K562 (cell line): ENCODE data around the gene FAM204A. TPM values are rescaled to one million over a fixed set of nuclear protein-coding genes. Genes with fewer than 3 reads are reported as not detected.

Experiments used
- ATAC-seq: fragments of 200-7000 bp; cut with Tn5 transposase; 3 replicates; pipeline ENCODE4 v1.9.1; 2020; ENCODE audit warnings: moderate library complexity
- BruUV-seq: library from RNA; stranded (reverse); fragments of 400-500 nt; replicated peaks from 2 replicates; lab custom pipeline; 2021; lab: Mats Ljungman, UMichigan
- CTCF ChIA-PET: fragments of 300-600 bp; formaldehyde crosslinking; extraction: SDS; loops from one replicate; lab custom pipeline; 2021; ENCODE audit warnings: low intra/inter-chr PET ratio; lab: Yijun Ruan, JAX
- POLR2A ChIA-PET: fragments of 300-600, 350-650 bp; sonication (Branson Sonifier 250); formaldehyde crosslinking; extraction: SDS; loops from one replicate; lab custom pipeline; 2021; ENCODE audit warnings: antibody characterized with exemption, inconsistent platforms; lab: Yijun Ruan, JAX
- DNase-seq, 4 experiments: peaks; one replicate each; pipeline versions ENCODE4 v3.0.0 to v3.0.0-alpha.2; 2011 to 2018; ENCODE audit warnings: low spot score in 3 of 4, mixed read lengths in 3 of 4; ENCODE audit errors: extremely low read depth in 1 of 4
- FAIRE-seq: peaks from 2 replicates; lab custom pipeline; 2011; peaks lifted over from hg19 to GRCh38; lab: Jason Lieb, UNC
- H2AFZ ChIP-seq: 2 replicates; pipeline ENCODE4 v1.6.0; 2011; ENCODE audit warnings: low read depth, low read length, control low read depth, inconsistent platforms
- H3K27ac ChIP-seq: fragments of 200-600 bp; 3 replicates; pipeline ENCODE4 v1.8.0; 2011; ENCODE audit warnings: low read depth, mild to moderate bottlenecking, control low read depth, inconsistent platforms, low read length, moderate library complexity, mixed read lengths; ENCODE audit errors: extremely low read depth
- H3K27me3 ChIP-seq, 2 experiments: fragments of 300-600 bp in 1 of 2; 2 replicates in 1 of 2; 3 replicates in 1 of 2; pipeline versions ENCODE4 v1.6.0 to v1.8.0; 2011; ENCODE audit warnings: inconsistent platforms in 2 of 2, low read length in 2 of 2, mild to moderate bottlenecking in 1 of 2, mixed read lengths in 1 of 2, moderate library complexity in 1 of 2; ENCODE audit not compliant: control insufficient read depth in 2 of 2, insufficient read depth in 2 of 2
- H3K36me3 ChIP-seq: fragments of 300-600 bp; 3 replicates; pipeline ENCODE4 v1.8.0; 2011; ENCODE audit warnings: mild to moderate bottlenecking, low read length, inconsistent platforms; ENCODE audit not compliant: control insufficient read depth, insufficient read depth
- H3K4me1 ChIP-seq, 2 experiments: fragments of 200-600 bp in 1 of 2; replicated peaks in 1 of 2; 2 replicates in 1 of 2; 3 replicates in 1 of 2; pipeline versions ENCODE4 v1.5.1 to v1.8.0; 2011; ENCODE audit warnings: inconsistent platforms in 2 of 2, low read length in 2 of 2, mild to moderate bottlenecking in 1 of 2, mixed read lengths in 1 of 2, moderate library complexity in 1 of 2; ENCODE audit not compliant: control insufficient read depth in 2 of 2, insufficient read depth in 2 of 2
- H3K4me2 ChIP-seq: 2 replicates; pipeline ENCODE4 v1.6.1; 2011; ENCODE audit warnings: low read length, control low read depth, inconsistent platforms, mixed read lengths; ENCODE audit not compliant: insufficient read depth
- H3K4me3 ChIP-seq: fragments of 200-600 bp; sonication (generic), shearing (Covaris generic); 2 replicates; pipeline ENCODE4 v1.5.1; 2016; ENCODE audit warnings: control low read depth, inconsistent platforms
- H3K79me2 ChIP-seq: fragments of 200-600 bp; 3 replicates; pipeline ENCODE4 v1.8.0; 2011; ENCODE audit warnings: low read length, inconsistent platforms; ENCODE audit not compliant: control insufficient read depth, insufficient read depth
- H3K9ac ChIP-seq, 2 experiments: 2 replicates each; pipeline versions ENCODE4 v1.6.0 to v1.6.1; 2011; ENCODE audit warnings: low read depth in 2 of 2, low read length in 2 of 2, control low read depth in 1 of 2, inconsistent platforms in 1 of 2, mild to moderate bottlenecking in 1 of 2, mixed read lengths in 1 of 2; ENCODE audit not compliant: insufficient read depth in 1 of 2
- H3K9me1 ChIP-seq: one replicate; pipeline ENCODE4 v1.6.0; 2011; ENCODE audit warnings: inconsistent platforms, mild to moderate bottlenecking, low read length, moderate library complexity; ENCODE audit not compliant: control insufficient read depth, insufficient read depth
- H3K9me3 ChIP-seq: replicated peaks from 2 replicates; pipeline ENCODE4 v1.5.1; 2011; ENCODE audit warnings: low read depth, low read length, inconsistent platforms; ENCODE audit not compliant: control insufficient read depth, insufficient read depth
- H4K20me1 ChIP-seq: replicated peaks from 2 replicates; pipeline ENCODE4 v1.6.1; 2011; ENCODE audit warnings: low read length, inconsistent platforms, mixed read lengths; ENCODE audit not compliant: control insufficient read depth, insufficient read depth
- BRD4 ChIP-seq: fragments of 200-600 bp; sonication (generic); IDR thresholded peaks from 2 replicates; pipeline ENCODE4 v1.6.1; 2017; ENCODE audit warnings: inconsistent platforms
- CBX1 ChIP-seq: sonication (generic); IDR thresholded peaks from 2 replicates; pipeline ENCODE4 v1.6.1; 2016; ENCODE audit warnings: antibody characterized with exemption, low read depth, mild to moderate bottlenecking
- CBX8 ChIP-seq: fragments of 200-600 bp; sonication (generic); IDR thresholded peaks from 2 replicates; pipeline ENCODE4 v1.6.1; 2012; ENCODE audit warnings: borderline replicate concordance, mixed run types, low read depth, mild to moderate bottlenecking, moderate library complexity, mixed read lengths, low read length, control low read depth, inconsistent platforms; ENCODE audit not compliant: poor library complexity, severe bottlenecking; ENCODE audit errors: extremely low read depth
- FOSL1 ChIP-seq: fragments of 200-800 bp; sonication (Bioruptor generic); conservative IDR thresholded peaks from 2 replicates; pipeline ENCODE4 v1.6.1; 2016; ENCODE audit warnings: missing genetic modification characterization, missing compliant biosample characterization
- HDAC8 ChIP-seq: fragments of 450-650 bp; IDR thresholded peaks from 2 replicates; pipeline ENCODE4 v1.6.1; 2016; ENCODE audit warnings: mild to moderate bottlenecking, missing genetic modification characterization, moderate library complexity, missing compliant biosample characterization
- JUND ChIP-seq, 2 experiments: IDR thresholded peaks; 2 replicates in 1 of 2; 3 replicates in 1 of 2; pipeline ENCODE4 v1.6.1; 2011; ENCODE audit warnings: borderline replicate concordance in 2 of 2, low read depth in 2 of 2, low read length in 2 of 2, improper control_type of control experiment in 1 of 2, missing biosample characterization in 1 of 2, missing genetic modification characterization in 1 of 2, missing genetic modification reagents in 1 of 2
- MCM5 ChIP-seq: fragments of 450-650 bp; IDR thresholded peaks from 2 replicates; pipeline ENCODE4 v1.6.1; 2016; ENCODE audit warnings: low read depth
- NCOR1 ChIP-seq: fragments of 450-650 bp; IDR thresholded peaks from 2 replicates; pipeline ENCODE4 v1.6.1; 2016; ENCODE audit warnings: mild to moderate bottlenecking, moderate library complexity
- SMARCC2 ChIP-seq: fragments of 450-650 bp; IDR thresholded peaks from 2 replicates; pipeline ENCODE4 v1.6.1; 2017; ENCODE audit warnings: antibody characterized with exemption, moderate library complexity, mild to moderate bottlenecking, low read depth
- TEAD1 ChIP-seq, 2 experiments: fragments of 450-650 bp in 1 of 2; sonication (generic) in 1 of 2; formaldehyde crosslinking; IDR thresholded peaks; 2 replicates each; pipeline versions ENCODE4 v1.4.0 to v1.8.0; 2020 to 2022; ENCODE audit warnings: mild to moderate bottlenecking in 2 of 2, missing genetic modification reagents in 1 of 2
- WGBS: fragments of 100-300 bp; shearing (Covaris generic); methylation state at CpG from one replicate; pipeline ENCODE4 v1.1.6; 2016; ENCODE audit warnings: low coverage, mixed read lengths; ENCODE audit not compliant: insufficient coverage; ENCODE audit errors: missing lambda C conversion rate; 5-methylcytosine and 5-hydroxymethylcytosine counted together
- in situ Hi-C: fragments of 300-500 bp; cut with MboI; formaldehyde crosslinking; loops from 4 replicates; pipeline ENCODE4 v1.15.0; 2018; ENCODE audit warnings: inconsistent platforms, mixed read lengths
- intact Hi-C: fragments of 100-400 bp; cut with micrococcal nuclease; formaldehyde crosslinking; loops from 2 replicates; pipeline ENCODE4 v1.14.2; 2022
- polyA plus RNA-seq, 8 experiments: library from polyadenylated mRNA; depleted of rRNA in 4 of 8; stranded (reverse) in 5 of 8; unstranded in 3 of 8; fragments of >200 nt; fragmentation: Nextera tagmentation in 2 of 8; fragmentation: Illumina TruSeq in 1 of 8; extraction: Ambion mirVana in 2 of 8; extraction: Trizol in 1 of 8; gene quantifications; 2 replicates each; pipeline versions ENCODE4 v1.2.1 to v1.2.3, GENCODE V29; 2011 to 2014; ENCODE audit warnings: inconsistent platforms in 1 of 8, missing spikeins in 1 of 8
- total RNA-seq, 7 experiments: library from RNA; depleted of rRNA in 6 of 7; stranded (reverse); fragments of >200 nt in 6 of 7; fragmentation: Illumina TruSeq in 2 of 7; extraction: Trizol in 2 of 7; gene quantifications; 2 replicates each; pipeline versions ENCODE4 v1.2.1 to v1.2.3, GENCODE V29; 2011 to 2021; ENCODE audit warnings: low replicate concordance in 1 of 7
- TF ChIP-seq, protein P1 (sequence below): IDR thresholded peaks from 2 replicates; pipeline ENCODE4 v1.6.1; 2016; ENCODE audit warnings: missing genetic modification characterization, missing compliant biosample characterization

The FAM204A gene
- total and polyA plus RNA-seq, 9 of the 15 experiments (the other 6 are each of a cell fraction or from before 2014, with no cell fraction given) = 29.0 to 64.5 (median 44.9) TPM

DNA sequence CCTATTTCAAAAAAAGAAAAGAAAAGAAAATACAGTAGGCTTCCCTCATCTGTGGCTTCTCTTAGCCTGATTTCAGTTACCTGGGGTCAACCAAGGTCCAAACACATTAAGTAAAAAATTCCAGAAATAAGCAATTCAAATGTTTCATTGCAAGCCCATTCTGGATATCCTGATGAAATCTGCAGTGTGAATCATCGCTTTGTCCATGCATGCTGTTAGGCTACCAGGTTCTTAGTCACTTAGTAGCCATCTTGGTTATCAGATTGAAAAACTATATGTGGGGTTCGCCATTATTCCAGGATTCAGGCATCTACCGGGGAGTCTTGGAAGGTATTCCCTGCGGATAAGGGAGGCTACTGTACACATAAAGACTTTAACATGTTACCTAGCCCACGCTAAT, 991 bp upstream of the FAM204A start (continued):
- TF ChIP-seq SMARCC2 (no peak), MCM5 (no peak), TEAD1 (CRISPR knock-in tag; IDR thresholded peaks at IDR 0.05) (no peak), CBX1 (no peak), CBX8 (no peak), JUND (IDR thresholded peaks at IDR 0.05; ENCODE audit: borderline replicate concordance, low read depth, low read length) (peak; percentile 20; the same call in 1 of the 2 replicates), JUND (tag; IDR thresholded peaks at IDR 0.05; ENCODE audit: borderline replicate concordance, low read depth, low read length) (no peak), FOSL1 (tag) (peak; percentile 85)
- TF ChIP-seq, all 486 proteins: peak for 3

DNA sequence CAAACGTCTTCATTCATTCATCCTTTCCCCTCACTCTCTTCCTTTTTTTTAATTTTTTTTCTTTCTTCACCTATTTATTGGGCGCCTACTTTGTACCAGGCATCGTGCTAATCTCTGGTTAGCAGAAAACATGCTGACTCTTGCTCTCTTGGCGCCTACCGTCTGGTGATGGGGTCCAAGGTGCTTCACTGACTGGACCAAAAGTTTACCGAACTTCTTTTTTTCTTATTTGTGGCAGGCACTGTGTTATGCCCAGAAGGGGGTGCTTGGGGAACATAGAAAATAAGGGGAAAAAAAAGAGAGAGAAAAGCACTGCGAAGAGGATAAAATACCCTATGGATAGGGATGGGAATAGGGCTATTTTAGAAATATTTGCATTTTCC, 505 bp upstream of the FAM204A start:
- Histone ChIP-seq H2AFZ (peak overlapping the region; percentile 97), H3K27me3 (no peaks in the 10 kb centered on the region), H3K4me1 (peaks cover 0 to 4% of the 10 kb centered on the region in 2 experiments; a peak in 2 of 5 replicates), H4K20me1 (no peaks in the 10 kb centered on the region), H3K9me1 (no peaks in the 10 kb centered on the region), H3K9me3 (no peaks in the 10 kb centered on the region), H3K27ac (no peak overlapping the region), H3K9ac (peak overlapping the region in 1 of 2 experiments; percentile 83; a peak in 1 of 4 replicates), H3K36me3 (peaks cover 18% of the 10 kb centered on the region; the same call in 1 of the 3 replicates), H3K79me2 (peaks cover 35% of the 10 kb centered on the region), H3K4me2 (peak overlapping the region; percentile 95), H3K4me3 (peak overlapping the region; percentile 95)
- TSS peak; percentile 89 for BruUV-seq
- ChIA-PET POLR2A (no interaction called here), CTCF (no interaction called here)
- ATAC-seq = no peak
- DNase-seq = peak in 2 of 4 experiments; percentile 7 to 12
- no peak for TF ChIP-seq BRD4
- 0 out of 2 replicates have a peak, but pooled peaks have one; percentile 0 for TF ChIP-seq NCOR1
- TF ChIP-seq, protein P1, sequence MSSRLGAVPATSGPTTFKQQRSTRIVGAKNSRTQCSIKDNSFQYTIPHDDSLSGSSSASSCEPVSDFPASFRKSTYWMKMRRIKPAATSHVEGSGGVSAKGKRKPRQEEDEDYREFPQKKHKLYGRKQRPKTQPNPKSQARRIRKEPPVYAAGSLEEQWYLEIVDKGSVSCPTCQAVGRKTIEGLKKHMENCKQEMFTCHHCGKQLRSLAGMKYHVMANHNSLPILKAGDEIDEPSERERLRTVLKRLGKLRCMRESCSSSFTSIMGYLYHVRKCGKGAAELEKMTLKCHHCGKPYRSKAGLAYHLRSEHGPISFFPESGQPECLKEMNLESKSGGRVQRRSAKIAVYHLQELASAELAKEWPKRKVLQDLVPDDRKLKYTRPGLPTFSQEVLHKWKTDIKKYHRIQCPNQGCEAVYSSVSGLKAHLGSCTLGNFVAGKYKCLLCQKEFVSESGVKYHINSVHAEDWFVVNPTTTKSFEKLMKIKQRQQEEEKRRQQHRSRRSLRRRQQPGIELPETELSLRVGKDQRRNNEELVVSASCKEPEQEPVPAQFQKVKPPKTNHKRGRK (tag) = 0 out of 2 replicates have a peak, but pooled peaks have one; percentile 5
- TF ChIP-seq HDAC8 (tag) = no peak
- 30% methylated on average over 5 of the region's 7 CpGs for WGBS
- intact Hi-C loops (loop anchor here (10.0 kb wide), 1 partner anchor 82 kb away; no protein-coding TSS in a partner anchor), in situ Hi-C loops (no loop called here)
- no peak for FAIRE-seq
